Neural cell (in vitro differentiated cells): ENCODE measurements around the gene PTEN. TPM values are rescaled to one million over a fixed set of nuclear protein-coding genes. Genes with fewer than 3 reads are reported as not detected.

Source experiments
- H2AFZ ChIP-seq: fragments of 200-600, 300-800 bp; sonication (generic), shearing (Covaris generic); 2 replicates; pipeline ENCODE4 v1.6.0; 2014; ENCODE audit warnings: low read depth, mild to moderate bottlenecking, antibody characterized with exemption, low read length, moderate library complexity
- H3F3A ChIP-seq: fragments of 200-600 bp; shearing (Covaris generic); 2 replicates; pipeline ENCODE4 v1.6.1; 2016; ENCODE audit warnings: mild to moderate bottlenecking, moderate library complexity, mixed read lengths, antibody characterized with exemption, low read length; ENCODE audit not compliant: insufficient read depth, poor library complexity, severe bottlenecking
- H3K27ac ChIP-seq: fragments of 200-600, 300-800 bp; sonication (generic), shearing (Covaris generic); 2 replicates; pipeline ENCODE4 v1.5.1; 2014; ENCODE audit warnings: mild to moderate bottlenecking, low read length, moderate library complexity
- H3K27me3 ChIP-seq: fragments of 300-800, 200-600 bp; sonication (generic), shearing (Covaris generic); 2 replicates; pipeline ENCODE4 v1.6.0; 2014; ENCODE audit warnings: mild to moderate bottlenecking, low read depth, low read length, moderate library complexity; ENCODE audit not compliant: insufficient read depth
- H3K36me3 ChIP-seq: fragments of 300-800, 200-600 bp; sonication (generic), shearing (Covaris generic); 2 replicates; pipeline ENCODE4 v1.5.1; 2014; ENCODE audit warnings: mild to moderate bottlenecking, antibody characterized with exemption, low read length, moderate library complexity; ENCODE audit not compliant: insufficient read depth
- H3K4me2 ChIP-seq: fragments of 300-800, 200-600 bp; sonication (generic), shearing (Covaris generic); 2 replicates; pipeline ENCODE4 v1.6.0; 2014; ENCODE audit warnings: mild to moderate bottlenecking, low read length
- H3K4me3 ChIP-seq: fragments of 300-800, 200-600 bp; sonication (generic), shearing (Covaris generic); 2 replicates; pipeline ENCODE4 v1.5.1; 2014; ENCODE audit warnings: mild to moderate bottlenecking, low read length, moderate library complexity
- H3K79me2 ChIP-seq: fragments of 200-600 bp; shearing (Covaris generic); replicated peaks from 2 replicates; pipeline ENCODE4 v1.6.0; 2014; ENCODE audit warnings: mild to moderate bottlenecking, low read length, moderate library complexity; ENCODE audit not compliant: insufficient read depth
- H3K9ac ChIP-seq: fragments of 300-800, 200-600 bp; sonication (generic), shearing (Covaris generic); 2 replicates; pipeline ENCODE4 v1.6.1; 2016; ENCODE audit warnings: mild to moderate bottlenecking, low read length, mixed read lengths
- H3K9me2 ChIP-seq: fragments of 200-600 bp; shearing (Covaris generic); 2 replicates; pipeline ENCODE4 v1.6.1; 2016; ENCODE audit warnings: mild to moderate bottlenecking, low read length, mixed read lengths; ENCODE audit not compliant: insufficient read depth
- H3K9me3 ChIP-seq: fragments of 200-600, 300-800 bp; sonication (generic), shearing (Covaris generic); 2 replicates; pipeline ENCODE4 v1.6.1; 2016; ENCODE audit warnings: mild to moderate bottlenecking, mixed run types, low read length, moderate library complexity, mixed read lengths
- H4K20me1 ChIP-seq: fragments of 200-600 bp; shearing (Covaris generic); 2 replicates; pipeline ENCODE4 v1.6.1; 2016; ENCODE audit warnings: mild to moderate bottlenecking, mixed run types; ENCODE audit not compliant: insufficient read depth
- EP300 ChIP-seq: fragments of 450-650 bp; conservative IDR thresholded peaks from 2 replicates; pipeline ENCODE4 v1.6.1; 2014; ENCODE audit warnings: antibody characterized with exemption, mild to moderate bottlenecking, moderate library complexity; ENCODE audit not compliant: poor library complexity, severe bottlenecking
- EZH2 ChIP-seq: fragments of 200-600, 300-800 bp; shearing (Covaris generic), sonication (generic); IDR thresholded peaks from 2 replicates; pipeline ENCODE4 v1.6.1; 2014; ENCODE audit warnings: antibody characterized with exemption, low read length, borderline replicate concordance, mild to moderate bottlenecking; ENCODE audit not compliant: insufficient read depth, poor library complexity, severe bottlenecking
- MXI1 ChIP-seq: fragments of 450-650 bp; conservative IDR thresholded peaks from 2 replicates; pipeline ENCODE4 v1.6.1; 2014; ENCODE audit warnings: antibody characterized with exemption, mild to moderate bottlenecking; ENCODE audit not compliant: poor library complexity, severe bottlenecking
- POLR2AphosphoS5 ChIP-seq: IDR thresholded peaks from 2 replicates; pipeline ENCODE4 v1.6.1; 2012
- RAD21 ChIP-seq: fragments of 450-650 bp; conservative IDR thresholded peaks from 2 replicates; pipeline ENCODE4 v1.6.1; 2014; ENCODE audit warnings: antibody characterized with exemption, mild to moderate bottlenecking, moderate library complexity
- SMC3 ChIP-seq: fragments of 450-650 bp; conservative IDR thresholded peaks from 2 replicates; pipeline ENCODE4 v1.6.1; 2014; ENCODE audit warnings: antibody characterized with exemption, mild to moderate bottlenecking, moderate library complexity; ENCODE audit not compliant: poor library complexity
- TAF1 ChIP-seq: IDR thresholded peaks from 2 replicates; pipeline ENCODE4 v1.6.1; 2012; ENCODE audit warnings: low read depth
- polyA plus RNA-seq: library from polyadenylated mRNA; depleted of rRNA; stranded (reverse); fragments of >200 nt; gene quantifications from 2 replicates; pipeline ENCODE4 v1.2.3, GENCODE V29; 2014
- TF ChIP-seq, protein P1 (sequence below): fragments of 450-650 bp; IDR thresholded peaks from 2 replicates; pipeline ENCODE4 v1.5.1; 2014; ENCODE audit warnings: antibody characterized with exemption, mild to moderate bottlenecking, moderate library complexity; ENCODE audit not compliant: poor library complexity, severe bottlenecking
- TF ChIP-seq, protein P2 (sequence below): IDR thresholded peaks from 2 replicates; pipeline ENCODE4 v1.6.1; 2012; ENCODE audit warnings: borderline replicate concordance

The PTEN gene
- polyA plus RNA-seq, 1 donor from 2014 or later, result 47.3 TPM

DNA sequence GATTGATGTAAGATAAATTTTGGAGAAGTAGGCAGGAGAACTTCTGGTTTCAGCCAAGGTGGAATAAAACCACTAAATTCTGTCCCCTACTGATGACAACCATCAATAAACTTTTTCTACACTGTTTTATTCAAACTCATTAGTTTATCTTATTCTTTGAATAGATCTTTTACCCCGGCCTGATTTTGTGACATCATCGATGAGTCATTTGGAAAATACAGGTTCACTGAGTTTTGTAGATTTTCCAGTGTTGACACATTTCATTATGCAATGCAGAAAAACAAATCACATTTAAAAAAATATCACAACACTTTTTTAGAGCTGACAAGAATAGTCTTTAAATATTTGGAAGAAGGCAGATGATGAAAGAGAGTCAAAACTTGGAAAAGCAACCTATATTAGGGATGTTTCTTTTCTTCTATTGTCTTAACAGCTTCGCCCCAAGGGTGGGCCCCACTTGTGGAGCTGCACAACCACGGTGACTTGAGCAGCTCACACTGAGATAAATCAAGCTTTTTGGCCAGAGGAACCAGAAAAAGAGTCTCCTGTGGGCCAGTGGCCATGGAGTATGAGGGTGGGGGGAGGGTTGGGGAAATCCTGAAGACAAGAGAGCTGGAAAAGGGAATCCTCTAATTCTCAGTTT, 112.8 kb downstream of the PTEN start:
- TF ChIP-seq, protein P1, sequence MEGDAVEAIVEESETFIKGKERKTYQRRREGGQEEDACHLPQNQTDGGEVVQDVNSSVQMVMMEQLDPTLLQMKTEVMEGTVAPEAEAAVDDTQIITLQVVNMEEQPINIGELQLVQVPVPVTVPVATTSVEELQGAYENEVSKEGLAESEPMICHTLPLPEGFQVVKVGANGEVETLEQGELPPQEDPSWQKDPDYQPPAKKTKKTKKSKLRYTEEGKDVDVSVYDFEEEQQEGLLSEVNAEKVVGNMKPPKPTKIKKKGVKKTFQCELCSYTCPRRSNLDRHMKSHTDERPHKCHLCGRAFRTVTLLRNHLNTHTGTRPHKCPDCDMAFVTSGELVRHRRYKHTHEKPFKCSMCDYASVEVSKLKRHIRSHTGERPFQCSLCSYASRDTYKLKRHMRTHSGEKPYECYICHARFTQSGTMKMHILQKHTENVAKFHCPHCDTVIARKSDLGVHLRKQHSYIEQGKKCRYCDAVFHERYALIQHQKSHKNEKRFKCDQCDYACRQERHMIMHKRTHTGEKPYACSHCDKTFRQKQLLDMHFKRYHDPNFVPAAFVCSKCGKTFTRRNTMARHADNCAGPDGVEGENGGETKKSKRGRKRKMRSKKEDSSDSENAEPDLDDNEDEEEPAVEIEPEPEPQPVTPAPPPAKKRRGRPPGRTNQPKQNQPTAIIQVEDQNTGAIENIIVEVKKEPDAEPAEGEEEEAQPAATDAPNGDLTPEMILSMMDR, result no peak
- TF ChIP-seq SMC3, result no peak
- no peak for TF ChIP-seq MXI1
- TF ChIP-seq RAD21, result no peak
- TF ChIP-seq, protein P2, sequence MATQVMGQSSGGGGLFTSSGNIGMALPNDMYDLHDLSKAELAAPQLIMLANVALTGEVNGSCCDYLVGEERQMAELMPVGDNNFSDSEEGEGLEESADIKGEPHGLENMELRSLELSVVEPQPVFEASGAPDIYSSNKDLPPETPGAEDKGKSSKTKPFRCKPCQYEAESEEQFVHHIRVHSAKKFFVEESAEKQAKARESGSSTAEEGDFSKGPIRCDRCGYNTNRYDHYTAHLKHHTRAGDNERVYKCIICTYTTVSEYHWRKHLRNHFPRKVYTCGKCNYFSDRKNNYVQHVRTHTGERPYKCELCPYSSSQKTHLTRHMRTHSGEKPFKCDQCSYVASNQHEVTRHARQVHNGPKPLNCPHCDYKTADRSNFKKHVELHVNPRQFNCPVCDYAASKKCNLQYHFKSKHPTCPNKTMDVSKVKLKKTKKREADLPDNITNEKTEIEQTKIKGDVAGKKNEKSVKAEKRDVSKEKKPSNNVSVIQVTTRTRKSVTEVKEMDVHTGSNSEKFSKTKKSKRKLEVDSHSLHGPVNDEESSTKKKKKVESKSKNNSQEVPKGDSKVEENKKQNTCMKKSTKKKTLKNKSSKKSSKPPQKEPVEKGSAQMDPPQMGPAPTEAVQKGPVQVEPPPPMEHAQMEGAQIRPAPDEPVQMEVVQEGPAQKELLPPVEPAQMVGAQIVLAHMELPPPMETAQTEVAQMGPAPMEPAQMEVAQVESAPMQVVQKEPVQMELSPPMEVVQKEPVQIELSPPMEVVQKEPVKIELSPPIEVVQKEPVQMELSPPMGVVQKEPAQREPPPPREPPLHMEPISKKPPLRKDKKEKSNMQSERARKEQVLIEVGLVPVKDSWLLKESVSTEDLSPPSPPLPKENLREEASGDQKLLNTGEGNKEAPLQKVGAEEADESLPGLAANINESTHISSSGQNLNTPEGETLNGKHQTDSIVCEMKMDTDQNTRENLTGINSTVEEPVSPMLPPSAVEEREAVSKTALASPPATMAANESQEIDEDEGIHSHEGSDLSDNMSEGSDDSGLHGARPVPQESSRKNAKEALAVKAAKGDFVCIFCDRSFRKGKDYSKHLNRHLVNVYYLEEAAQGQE, result no peak
- TF ChIP-seq TAF1, result no peak
- no peak for TF ChIP-seq EP300
- TF ChIP-seq POLR2AphosphoS5, result no peak
- TF ChIP-seq EZH2, result no peak
- Histone ChIP-seq H3K36me3 (no peaks in the 10 kb centered on the region), H3K9ac (no peak overlapping the region), H2AFZ (no peak overlapping the region), H3K9me3 (no peaks in the 10 kb centered on the region), H3F3A (no peaks in the 10 kb centered on the region), H3K9me2 (no peaks in the 10 kb centered on the region), H3K79me2 (no peaks in the 10 kb centered on the region), H3K27ac (no peak overlapping the region), H3K27me3 (no peaks in the 10 kb centered on the region), H3K4me3 (no peak overlapping the region), H3K4me2 (no peak overlapping the region), H4K20me1 (no peaks in the 10 kb centered on the region)

DNA sequence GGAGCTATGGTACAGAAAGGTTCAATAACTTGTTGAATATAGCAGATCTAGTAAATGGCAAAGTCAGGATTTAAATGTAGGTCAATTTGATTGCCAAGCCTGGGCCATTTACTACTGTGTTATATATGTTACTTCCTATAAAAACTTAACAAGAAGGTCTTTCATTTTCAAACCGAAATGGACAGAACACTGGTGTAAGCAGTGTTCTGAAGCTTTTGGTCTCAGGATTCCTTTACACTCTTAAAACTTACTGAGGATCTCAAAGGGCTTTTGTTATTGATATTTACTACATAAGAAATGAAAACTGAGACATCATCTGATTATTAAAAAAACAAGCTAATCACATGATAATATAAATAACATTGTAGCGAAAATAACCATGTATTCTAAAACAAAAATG, 114.7 kb downstream of the PTEN start:
- no peaks in the 10 kb centered on the region for H3K9me2 ChIP-seq
- no peak overlapping the region for H3K4me2 ChIP-seq
- no peaks in the 10 kb centered on the region for H3K27me3 ChIP-seq
- no peak overlapping the region for H3K27ac ChIP-seq
- TF ChIP-seq MXI1, result no peak
- no peaks in the 10 kb centered on the region for H3K9me3 ChIP-seq
- no peaks in the 10 kb centered on the region for H4K20me1 ChIP-seq
- no peaks in the 10 kb centered on the region for H3K36me3 ChIP-seq
- H3K9ac ChIP-seq, result no peak overlapping the region
- no peak overlapping the region for H2AFZ ChIP-seq
- no peak overlapping the region for H3K4me3 ChIP-seq
- H3F3A ChIP-seq, result no peaks in the 10 kb centered on the region
- H3K79me2 ChIP-seq, result no peaks in the 10 kb centered on the region
